HepG2 (cell line): ENCODE data around the gene ATAD3C. TPM values are rescaled to one million over a fixed set of nuclear protein-coding genes. Genes with fewer than 3 reads are reported as not detected.
A peak's percentile ranks its signal among the peaks of the same experiment; 100 is the strongest.

Experiments used
- ATF7 ChIP-seq, 2 experiments: fragments of 450-650 bp in 1 of 2; sonication (generic) in 1 of 2; formaldehyde crosslinking in 1 of 2; IDR thresholded peaks; 2 replicates each; pipeline versions ENCODE4 v1.4.0 to v1.6.1; 2016 to 2020; ENCODE audit warnings: antibody characterized with exemption in 1 of 2, mild to moderate bottlenecking in 1 of 2, missing genetic modification reagents in 1 of 2
- BCL6 ChIP-seq: IDR thresholded peaks from 2 replicates; pipeline ENCODE4 v1.6.1; 2016; ENCODE audit warnings: missing genetic modification reagents, missing compliant biosample characterization
- EZH2 ChIP-seq: conservative IDR thresholded peaks from 2 replicates; pipeline ENCODE4 v1.6.1; 2012; ENCODE audit warnings: mild to moderate bottlenecking, low read depth, low read length, moderate library complexity
- IRF1 ChIP-seq: sonication (generic); formaldehyde crosslinking; IDR thresholded peaks from 2 replicates; pipeline ENCODE4 v1.4.0; 2020; ENCODE audit warnings: low read depth, mild to moderate bottlenecking, missing genetic modification reagents
- MBD4 ChIP-seq: IDR thresholded peaks from 2 replicates; pipeline ENCODE4 v1.6.1; 2012; ENCODE audit warnings: low read length, inconsistent platforms, borderline replicate concordance
- MLXIP ChIP-seq: sonication (generic); formaldehyde crosslinking; IDR thresholded peaks from 2 replicates; pipeline ENCODE4 v1.9.0; 2021; ENCODE audit warnings: missing genetic modification reagents, borderline replicate concordance
- NCOA1 ChIP-seq: sonication (generic); formaldehyde crosslinking; IDR thresholded peaks from 2 replicates; pipeline ENCODE4 v1.9.0; 2021; ENCODE audit warnings: missing genetic modification reagents
- RXRA ChIP-seq: sonication (generic); formaldehyde crosslinking; IDR thresholded peaks from 2 replicates; pipeline ENCODE4 v1.5.1; 2020; ENCODE audit warnings: missing genetic modification reagents
- SMAD3 ChIP-seq: sonication (generic); formaldehyde crosslinking; IDR thresholded peaks from 2 replicates; pipeline ENCODE4 v1.4.0; 2020; ENCODE audit warnings: missing genetic modification reagents
- SSRP1 ChIP-seq: IDR thresholded peaks from 2 replicates; pipeline ENCODE4 v1.6.1; 2016; ENCODE audit warnings: control low read depth
- THYN1 ChIP-seq: sonication (generic); formaldehyde crosslinking; IDR thresholded peaks from 2 replicates; pipeline ENCODE4 v1.8.1; 2023; ENCODE audit warnings: low read depth, mild to moderate bottlenecking, moderate library complexity, missing genetic modification reagents, borderline replicate concordance
- TOE1 ChIP-seq: sonication (generic); formaldehyde crosslinking; IDR thresholded peaks from 2 replicates; pipeline ENCODE4 v1.4.0; 2020; ENCODE audit warnings: mild to moderate bottlenecking, missing genetic modification reagents
- ZBTB42 ChIP-seq: sonication (generic); formaldehyde crosslinking; IDR thresholded peaks from 2 replicates; pipeline ENCODE4 v1.5.0; 2020; ENCODE audit warnings: mild to moderate bottlenecking, missing genetic modification reagents
- ZBTB7A ChIP-seq: sonication (generic); formaldehyde crosslinking; IDR thresholded peaks from 2 replicates; pipeline ENCODE4 v1.8.0; 2022; ENCODE audit warnings: mild to moderate bottlenecking, missing genetic modification reagents
- ZFP36L2 ChIP-seq: sonication (generic); formaldehyde crosslinking; IDR thresholded peaks from 2 replicates; pipeline ENCODE4 v1.4.0; 2020; ENCODE audit warnings: missing genetic modification reagents
- ZMYM4 ChIP-seq: sonication (generic); formaldehyde crosslinking; IDR thresholded peaks from 2 replicates; pipeline ENCODE4 v1.8.1; 2023; ENCODE audit warnings: mild to moderate bottlenecking, missing genetic modification reagents
- ZNF138 ChIP-seq: sonication (generic); formaldehyde crosslinking; IDR thresholded peaks from 2 replicates; pipeline ENCODE4 v1.5.0; 2020; ENCODE audit warnings: mild to moderate bottlenecking, low read depth, missing genetic modification reagents
- ZNF264 ChIP-seq: sonication (generic); formaldehyde crosslinking; IDR thresholded peaks from 2 replicates; pipeline ENCODE4 v1.4.0; 2020; ENCODE audit warnings: missing genetic modification reagents
- ZNF33A ChIP-seq: sonication (generic); formaldehyde crosslinking; IDR thresholded peaks from 2 replicates; pipeline ENCODE4 v1.5.1; 2020; ENCODE audit warnings: missing genetic modification reagents, mild to moderate bottlenecking, moderate library complexity, borderline replicate concordance
- ZNF770 ChIP-seq: sonication (generic); formaldehyde crosslinking; IDR thresholded peaks from 2 replicates; pipeline ENCODE4 v1.5.0; 2020; ENCODE audit warnings: mild to moderate bottlenecking, missing genetic modification reagents
- ZSCAN20 ChIP-seq: sonication (generic); formaldehyde crosslinking; IDR thresholded peaks from 2 replicates; pipeline ENCODE4 v1.4.0; 2020; ENCODE audit warnings: missing genetic modification reagents, mild to moderate bottlenecking, borderline replicate concordance
- polyA plus RNA-seq, 8 experiments: library from polyadenylated mRNA; depleted of rRNA in 3 of 8; stranded (reverse) in 7 of 8; unstranded in 1 of 8; fragments of >200 nt; fragmentation: Illumina TruSeq in 4 of 8; extraction: Trizol in 4 of 8; gene quantifications; 2 replicates each; pipeline versions ENCODE4 v1.2.1 to v1.2.3, GENCODE V29; 2011 to 2016; ENCODE audit warnings: low read depth in 4 of 8, missing spikeins in 1 of 8, mixed read lengths in 1 of 8; ENCODE audit not compliant: insufficient read depth in 1 of 8
- total RNA-seq, 5 experiments: library from RNA; depleted of rRNA; stranded (reverse); fragments of >200 nt; fragmentation: Illumina TruSeq; extraction: Trizol; gene quantifications; 2 replicates each; pipeline ENCODE4 v1.2.3, GENCODE V29; 2016; ENCODE audit warnings: low read depth in 1 of 5

The ATAD3C gene
- total and polyA plus RNA-seq, 2 of the 13 experiments (the other 11 are each of a cell fraction or from before 2014, with no cell fraction given) = 2.4 to 3.2 TPM

GRCh38 chr1:1400576-1401456 lies 48.7 kb upstream of the ATAD3C start (continued):
- TF ChIP-seq ZBTB7A (CRISPR knock-in tag) = peak; percentile 93
- no peak for TF ChIP-seq ZNF138
- no peak for TF ChIP-seq ZNF33A (CRISPR knock-in tag)
- peak; percentile 94 for TF ChIP-seq MLXIP (CRISPR knock-in tag)
- peak; percentile 100 for TF ChIP-seq RXRA (CRISPR knock-in tag)
- TF ChIP-seq ATF7 (IDR thresholded peaks at IDR 0.05) = no peak
- TF ChIP-seq ATF7 (CRISPR knock-in tag; IDR thresholded peaks at IDR 0.05) = peak; percentile 62; the same call in 1 of the 2 replicates
- peak; percentile 94; the same call in 1 of the 2 replicates for TF ChIP-seq NCOA1 (CRISPR knock-in tag)
- TF ChIP-seq SSRP1 = peak; percentile 88
- no peak for TF ChIP-seq THYN1
- TF ChIP-seq EZH2 = no peak
- no peak for TF ChIP-seq MBD4
- peak; percentile 96 for TF ChIP-seq ZNF264
- TF ChIP-seq ZMYM4 (CRISPR knock-in tag) = peak; percentile 71
- TF ChIP-seq IRF1 (CRISPR knock-in tag) = 0 out of 2 replicates have a peak, but pooled peaks have one; percentile 62
- no peak for TF ChIP-seq ZBTB42
- TF ChIP-seq BCL6 (CRISPR knock-in tag) = peak; percentile 95
- TF ChIP-seq ZFP36L2 = no peak
- peak; percentile 82; the same call in 1 of the 2 replicates for TF ChIP-seq ZSCAN20 (CRISPR knock-in tag)
- peak; percentile 81; the same call in 1 of the 2 replicates for TF ChIP-seq ZNF770 (CRISPR knock-in tag)
- TF ChIP-seq TOE1 (CRISPR knock-in tag) = peak; percentile 80; the same call in 1 of the 2 replicates
- TF ChIP-seq SMAD3 (CRISPR knock-in tag) = peak; percentile 94
